Measurements from ENCODE around the gene DRICH1.
"Not testable (repeated sequence)": the region's sequence is repeated elsewhere in the genome, so short reads cannot be mapped to it uniquely, and the experiment has no call there.

Gene DRICH1

GRCh38 chr22:23632178-23632577, at the start of gene DRICH1:
DRICH1 (minus strand) TSS chr22:23632321; CDS start chr22:23632023, 298 bp downstream.
- Histone ChIP-seq H3K4me2 (no peak within 1 kb of the TSS), H3K36me3 (ENCODE audit: insufficient read depth) (no peaks in the 10 kb centered on the region), H3K4me3 (IDR thresholded peaks at IDR 0.05; ENCODE audit: insufficient read depth, low read depth, low read length) (no peak within 1 kb of the TSS)

GRCh38 chr22:23681026-23681809, 49.1 kb upstream of the DRICH1 start:
- H3K27me3 ChIP-seq (ENCODE audit: insufficient read depth, low read depth): no peaks in the 10 kb centered on the region
- no peak for TF ChIP-seq CTCF (conservative IDR thresholded peaks at IDR 0.05; ENCODE audit: low read depth, low read length)
- no peaks in the 10 kb centered on the region for H3K36me3 ChIP-seq (ENCODE audit: insufficient read depth)
- no peak overlapping the region for H3K9ac ChIP-seq
- H3K4me2 ChIP-seq: no peak overlapping the region
- H2AFZ ChIP-seq (ENCODE audit: low read depth): no peak overlapping the region
- H4K20me1 ChIP-seq (ENCODE audit: insufficient read depth): no peaks in the 10 kb centered on the region
- no peak overlapping the region for H3K27ac ChIP-seq
- H3K4me3 ChIP-seq (IDR thresholded peaks at IDR 0.05; ENCODE audit: insufficient read depth, low read depth, low read length): no peak overlapping the region
- H3K4me1 ChIP-seq (ENCODE audit: low read depth, poor library complexity, severe bottlenecking): no peaks in the 10 kb centered on the region
- no peaks in the 10 kb centered on the region for H3K79me2 ChIP-seq (ENCODE audit: insufficient read depth, low read depth)

More at GRCh38 chr22:23632178-23632577, at the start of gene DRICH1:
- Histone ChIP-seq H4K20me1 (ENCODE audit: insufficient read depth) (no peaks in the 10 kb centered on the region), H3K79me2 (ENCODE audit: insufficient read depth, low read depth) (no peaks in the 10 kb centered on the region), H2AFZ (ENCODE audit: low read depth) (no peak within 1 kb of the TSS), H3K27me3 (ENCODE audit: insufficient read depth, low read depth) (no peaks in the 10 kb centered on the region), H3K27ac (no peak within 1 kb of the TSS), H3K9ac (no peak within 1 kb of the TSS), H3K4me1 (ENCODE audit: low read depth, poor library complexity, severe bottlenecking) (no peaks in the 10 kb centered on the region)
- TF ChIP-seq CTCF (conservative IDR thresholded peaks at IDR 0.05; ENCODE audit: low read depth, low read length): no peak

- Histone ChIP-seq H3K4me3 (IDR thresholded peaks at IDR 0.05; ENCODE audit: insufficient read depth, low read depth, low read length) (no peak overlapping the region), H3K36me3 (ENCODE audit: insufficient read depth) (no peaks in the 10 kb centered on the region), H3K79me2 (ENCODE audit: insufficient read depth, low read depth) (no peaks in the 10 kb centered on the region), H3K27me3 (ENCODE audit: insufficient read depth, low read depth) (no peaks in the 10 kb centered on the region), H2AFZ (ENCODE audit: low read depth) (no peak overlapping the region), H3K27ac (no peak overlapping the region), H3K4me2 (no peak overlapping the region), H4K20me1 (ENCODE audit: insufficient read depth) (no peaks in the 10 kb centered on the region), H3K4me1 (ENCODE audit: low read depth, poor library complexity, severe bottlenecking) (peaks cover under 1% of the 10 kb centered on the region), H3K9ac (no peak overlapping the region)
- no peak for TF ChIP-seq CTCF (conservative IDR thresholded peaks at IDR 0.05; ENCODE audit: low read depth, low read length)
Measured at GRCh38 chr22:23678133-23678532, 46.0 kb upstream of the DRICH1 start.

GRCh38 chr22:23677701-23677995, 45.5 kb upstream of the DRICH1 start:
- H3K27me3 ChIP-seq (ENCODE audit: insufficient read depth, low read depth): no peaks in the 10 kb centered on the region
- no peak overlapping the region for H3K27ac ChIP-seq
- H3K36me3 ChIP-seq (ENCODE audit: insufficient read depth): no peaks in the 10 kb centered on the region
- H3K4me2 ChIP-seq: no peak overlapping the region
- H4K20me1 ChIP-seq (ENCODE audit: insufficient read depth): no peaks in the 10 kb centered on the region
- no peak overlapping the region for H3K9ac ChIP-seq
- H2AFZ ChIP-seq (ENCODE audit: low read depth): no peak overlapping the region
- H3K4me3 ChIP-seq (IDR thresholded peaks at IDR 0.05; ENCODE audit: insufficient read depth, low read depth, low read length): no peak overlapping the region
- H3K79me2 ChIP-seq (ENCODE audit: insufficient read depth, low read depth): no peaks in the 10 kb centered on the region
- H3K4me1 ChIP-seq (ENCODE audit: low read depth, poor library complexity, severe bottlenecking): peaks cover 5% of the 10 kb centered on the region
- TF ChIP-seq CTCF (conservative IDR thresholded peaks at IDR 0.05; ENCODE audit: low read depth, low read length): no peak

- not testable (repeated sequence) for H3K4me3 ChIP-seq (IDR thresholded peaks at IDR 0.05; ENCODE audit: insufficient read depth, low read depth, low read length); H3K27me3 ChIP-seq (ENCODE audit: insufficient read depth, low read depth); H2AFZ ChIP-seq (ENCODE audit: low read depth); H3K4me1 ChIP-seq (ENCODE audit: low read depth, poor library complexity, severe bottlenecking); H4K20me1 ChIP-seq (ENCODE audit: insufficient read depth); H3K36me3 ChIP-seq (ENCODE audit: insufficient read depth); H3K4me2 ChIP-seq; H3K9ac ChIP-seq; H3K27ac ChIP-seq; H3K79me2 ChIP-seq (ENCODE audit: insufficient read depth, low read depth)
Measured at GRCh38 chr22:23676841-23677700, 45.0 kb upstream of the DRICH1 start.
